Thyroid gland (tissue), 4 donors: Measurements from ENCODE around the gene GSTA3. TPM values are rescaled to one million over a fixed set of nuclear protein-coding genes. Genes with fewer than 3 reads are reported as not detected.
"Not testable (repeated sequence)": the region's sequence is repeated elsewhere in the genome, so short reads cannot be mapped to it uniquely, and the experiment has no call there.

Experiments
- DNase-seq, 2 donors: peaks; one replicate each; pipeline ENCODE4 v3.0.0-alpha.2; 2019
- H3K27ac ChIP-seq, 3 donors: fragments of 200-600 bp; sonication (generic); 1 replicate in 2 of 3; 2 replicates in 1 of 3; pipeline ENCODE4 v1.5.1; 2016 to 2019; ENCODE audit warnings: mild to moderate bottlenecking in 1 of 3, moderate library complexity in 1 of 3
- H3K27me3 ChIP-seq: fragments of 200-600 bp; sonication (generic); one replicate; pipeline ENCODE4 v1.5.1; 2019
- H3K36me3 ChIP-seq, 2 donors: fragments of 200-600 bp; sonication (generic); one replicate each; pipeline ENCODE4 v1.5.1; 2016 to 2019
- H3K4me1 ChIP-seq, 2 donors: fragments of 200-600 bp; sonication (generic); one replicate each; pipeline ENCODE4 v1.5.1; 2017 to 2019
- H3K4me3 ChIP-seq, 3 donors: fragments of 200-600 bp; sonication (generic); replicated peaks in 1 of 3; 1 replicate in 2 of 3; 2 replicates in 1 of 3; pipeline ENCODE4 v1.5.1; 2016; ENCODE audit warnings: mild to moderate bottlenecking in 1 of 3
- H3K9me3 ChIP-seq: fragments of 200-600 bp; sonication (generic); one replicate; pipeline ENCODE4 v1.5.1; 2017
- POLR2A ChIP-seq, 2 donors: fragments of 450-650 bp; IDR thresholded peaks; one replicate each; pipeline ENCODE4 v1.6.1; 2017; ENCODE audit warnings: antibody characterized with exemption in 2 of 2, mild to moderate bottlenecking in 2 of 2, moderate library complexity in 1 of 2
- WGBS, 2 donors: methylation state at CpG; one replicate each; pipeline ENCODE4 v1.1.5; 2017; 5-methylcytosine and 5-hydroxymethylcytosine counted together
- intact Hi-C: fragments of 100-400 bp; cut with DNase I; formaldehyde crosslinking; loops from one replicate; pipeline ENCODE4 v1.15.1; 2023
- total RNA-seq, 4 donors: library from RNA; depleted of rRNA; stranded (reverse); fragments of >200 nt; gene quantifications; one replicate each; pipeline ENCODE4 v1.2.3, GENCODE V29; 2016
- TF ChIP-seq, protein P1 (sequence below), 6 experiments: fragments of 200-600 bp in 3 of 6; fragments of 450-650 bp in 3 of 6; sonication (generic) in 3 of 6; IDR thresholded peaks; one replicate each; pipeline ENCODE4 v1.5.1; 2016 to 2019; ENCODE audit warnings: antibody characterized with exemption in 6 of 6, mild to moderate bottlenecking in 2 of 6, inconsistent platforms in 1 of 6, moderate library complexity in 1 of 6

Gene GSTA3
- total RNA-seq, 4 donors from 2014 or later = not detected

DNA sequence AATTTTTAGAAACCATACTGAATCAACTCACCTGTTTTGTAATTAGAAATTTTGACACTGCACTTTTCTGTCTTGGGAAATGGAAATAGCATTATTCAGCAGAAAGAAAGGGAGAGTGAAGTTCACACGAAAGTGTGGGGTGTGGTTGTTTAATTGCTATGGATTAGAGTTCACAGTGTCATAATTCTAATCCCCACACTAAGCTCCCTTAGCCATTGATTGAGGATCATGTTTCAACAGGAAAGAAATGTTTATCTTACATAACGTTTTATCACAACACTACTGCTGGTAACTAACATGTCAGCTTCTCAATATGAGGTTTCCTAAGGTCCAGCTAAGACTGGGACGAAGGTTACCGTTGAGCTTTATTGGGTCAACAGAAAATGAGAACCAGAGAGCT, 37.5 kb downstream of the GSTA3 start:
- H3K9me3 ChIP-seq = no peaks in the 10 kb centered on the region
- H3K4me1 ChIP-seq = no peaks in the 10 kb centered on the region
- no peak overlapping the region for H3K4me3 ChIP-seq
- no peaks in the 10 kb centered on the region for H3K27me3 ChIP-seq
- intact Hi-C loops = no loop called here
- 63 to 70% methylated on average over 4 of the region's 4 CpGs for WGBS, 2 donors
- TF ChIP-seq, protein P1, sequence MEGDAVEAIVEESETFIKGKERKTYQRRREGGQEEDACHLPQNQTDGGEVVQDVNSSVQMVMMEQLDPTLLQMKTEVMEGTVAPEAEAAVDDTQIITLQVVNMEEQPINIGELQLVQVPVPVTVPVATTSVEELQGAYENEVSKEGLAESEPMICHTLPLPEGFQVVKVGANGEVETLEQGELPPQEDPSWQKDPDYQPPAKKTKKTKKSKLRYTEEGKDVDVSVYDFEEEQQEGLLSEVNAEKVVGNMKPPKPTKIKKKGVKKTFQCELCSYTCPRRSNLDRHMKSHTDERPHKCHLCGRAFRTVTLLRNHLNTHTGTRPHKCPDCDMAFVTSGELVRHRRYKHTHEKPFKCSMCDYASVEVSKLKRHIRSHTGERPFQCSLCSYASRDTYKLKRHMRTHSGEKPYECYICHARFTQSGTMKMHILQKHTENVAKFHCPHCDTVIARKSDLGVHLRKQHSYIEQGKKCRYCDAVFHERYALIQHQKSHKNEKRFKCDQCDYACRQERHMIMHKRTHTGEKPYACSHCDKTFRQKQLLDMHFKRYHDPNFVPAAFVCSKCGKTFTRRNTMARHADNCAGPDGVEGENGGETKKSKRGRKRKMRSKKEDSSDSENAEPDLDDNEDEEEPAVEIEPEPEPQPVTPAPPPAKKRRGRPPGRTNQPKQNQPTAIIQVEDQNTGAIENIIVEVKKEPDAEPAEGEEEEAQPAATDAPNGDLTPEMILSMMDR (IDR thresholded peaks at IDR 0.05) = no peak
- no peak overlapping the region for H3K27ac ChIP-seq
- no peak for DNase-seq
- H3K36me3 ChIP-seq = no peaks in the 10 kb centered on the region

DNA sequence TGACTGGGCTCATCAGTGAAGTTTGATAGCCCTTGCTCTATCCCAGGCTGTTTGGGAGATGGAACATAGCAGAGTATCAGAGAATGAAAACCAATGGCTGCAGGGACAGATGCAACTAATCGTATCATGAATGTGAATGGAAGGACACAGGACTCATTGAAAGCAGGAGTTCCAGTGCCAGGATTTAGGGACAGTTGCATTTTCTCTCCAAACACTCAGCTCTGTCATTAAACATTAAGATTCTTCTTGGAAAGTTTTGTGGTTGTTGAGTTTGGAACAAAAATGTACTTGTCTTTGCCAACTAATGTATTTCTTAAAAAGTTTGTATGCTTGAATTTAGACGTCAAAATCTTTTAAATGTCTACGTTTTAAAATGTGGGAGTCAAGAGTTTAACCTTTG, 37.9 kb downstream of the GSTA3 start:
- H3K27ac ChIP-seq = no peak overlapping the region
- no peaks in the 10 kb centered on the region for H3K4me1 ChIP-seq
- TF ChIP-seq, protein P1 (IDR thresholded peaks at IDR 0.05) = no peak
- no peak for TF ChIP-seq POLR2A (IDR thresholded peaks at IDR 0.05)
- H3K4me3 ChIP-seq = no peak overlapping the region
- DNase-seq = no peak
- 63 to 83% methylated on average over 3 of the region's 3 CpGs for WGBS, 2 donors
- H3K36me3 ChIP-seq = no peaks in the 10 kb centered on the region
- no peaks in the 10 kb centered on the region for H3K9me3 ChIP-seq
- intact Hi-C loops = no loop called here
- no peaks in the 10 kb centered on the region for H3K27me3 ChIP-seq

DNA sequence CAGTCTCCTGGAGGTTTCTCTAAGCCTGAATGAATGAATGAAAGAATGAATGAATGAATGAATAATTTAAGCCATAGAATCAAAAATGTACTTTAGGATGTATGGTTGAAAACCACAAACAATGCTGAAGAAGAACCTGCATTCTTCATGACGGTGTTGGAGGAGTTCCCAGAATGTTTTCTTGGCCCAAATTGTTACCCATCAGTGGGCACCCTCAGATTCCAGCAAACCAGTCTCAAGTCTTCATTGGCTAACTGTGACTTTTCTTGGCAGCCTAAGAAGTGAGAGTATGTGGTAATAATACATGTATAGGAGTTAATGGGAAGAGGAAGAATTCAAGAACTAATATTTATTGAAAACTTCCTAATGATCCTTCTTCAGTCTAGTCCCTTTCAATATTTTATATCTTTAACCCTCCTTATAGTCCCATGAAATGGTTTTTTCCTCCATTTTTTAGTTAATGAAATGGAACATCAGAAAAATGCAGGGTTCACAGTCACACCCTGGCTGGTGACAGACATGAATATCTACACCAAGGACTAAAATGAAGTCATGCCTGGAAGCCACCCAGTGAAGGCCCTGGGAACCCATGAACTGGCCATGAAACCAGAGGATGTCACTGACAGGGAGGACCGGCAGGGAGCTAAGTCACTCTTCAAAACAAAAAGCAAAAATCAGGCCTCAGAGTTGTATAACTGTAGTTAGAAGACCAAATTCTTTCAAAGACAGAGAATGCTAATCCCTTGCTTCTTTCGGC, 39.0 kb downstream of the GSTA3 start:
- intact Hi-C loops, H3K4me3 ChIP-seq: not testable (repeated sequence)
- WGBS, 2 donors = 69 to 73% methylated on average over 3 of the region's 3 CpGs

DNA sequence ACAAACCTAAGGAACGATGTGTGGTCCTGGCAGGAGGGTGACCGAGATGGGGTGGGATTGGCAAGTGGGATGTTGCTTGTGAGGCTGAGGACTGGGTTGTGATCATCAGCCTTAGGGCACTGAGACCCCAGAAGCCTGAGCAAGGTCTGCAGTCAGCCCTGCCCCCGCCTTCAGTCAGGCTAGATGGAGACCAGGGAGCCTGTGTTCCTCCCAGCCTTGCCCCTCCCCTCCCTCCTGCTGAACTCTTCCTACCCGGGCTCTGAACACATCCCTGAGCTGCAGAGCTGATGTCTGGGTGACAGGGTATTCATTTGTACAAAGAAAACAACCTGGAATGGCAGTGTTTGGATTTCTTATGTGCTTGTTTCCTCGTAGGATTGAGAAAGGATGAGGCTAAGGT, 40.6 kb downstream of the GSTA3 start:
- DNase-seq, H3K4me3 ChIP-seq, H3K4me1 ChIP-seq, intact Hi-C loops, H3K27ac ChIP-seq, H3K36me3 ChIP-seq, H3K27me3 ChIP-seq, H3K9me3 ChIP-seq: not testable (repeated sequence)
- 67 to 70% methylated on average over 5 of the region's 5 CpGs for WGBS, 2 donors

More for the DNA sequence above, 39.0 kb downstream of the GSTA3 start:
- H3K27me3 ChIP-seq, H3K9me3 ChIP-seq, H3K4me1 ChIP-seq, DNase-seq, H3K36me3 ChIP-seq, H3K27ac ChIP-seq: not testable (repeated sequence)

DNA sequence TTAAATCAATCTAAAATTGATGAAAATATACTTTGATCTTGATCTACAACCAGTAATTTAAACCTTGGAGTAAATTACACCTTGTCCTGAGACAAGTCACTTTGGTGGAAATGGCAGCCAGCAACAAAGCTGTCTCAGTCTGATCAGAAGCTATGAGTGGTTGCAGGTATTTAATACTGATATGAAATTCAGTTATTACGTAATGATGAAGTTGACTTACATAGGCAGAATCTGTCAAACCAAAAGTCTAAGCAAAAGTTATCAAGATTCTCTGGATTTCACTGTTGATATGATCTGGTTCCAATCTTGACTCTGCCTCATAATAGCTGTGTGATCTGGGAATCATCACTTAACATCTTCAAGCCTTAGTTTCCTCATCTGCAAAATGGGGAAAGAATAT, 41.3 kb downstream of the GSTA3 start:
- Histone ChIP-seq H3K36me3 (no peaks in the 10 kb centered on the region), H3K27ac (no peak overlapping the region), H3K27me3 (no peaks in the 10 kb centered on the region), H3K9me3 (no peaks in the 10 kb centered on the region), H3K4me1 (no peaks in the 10 kb centered on the region), H3K4me3 (no peak overlapping the region)
- 97% methylated on average over 1 of the region's 1 CpG for WGBS, 2 donors
- intact Hi-C loops = no loop called here
- no peak for DNase-seq
- TF ChIP-seq, protein P1 (IDR thresholded peaks at IDR 0.05) = no peak
- TF ChIP-seq POLR2A (IDR thresholded peaks at IDR 0.05) = no peak

DNA sequence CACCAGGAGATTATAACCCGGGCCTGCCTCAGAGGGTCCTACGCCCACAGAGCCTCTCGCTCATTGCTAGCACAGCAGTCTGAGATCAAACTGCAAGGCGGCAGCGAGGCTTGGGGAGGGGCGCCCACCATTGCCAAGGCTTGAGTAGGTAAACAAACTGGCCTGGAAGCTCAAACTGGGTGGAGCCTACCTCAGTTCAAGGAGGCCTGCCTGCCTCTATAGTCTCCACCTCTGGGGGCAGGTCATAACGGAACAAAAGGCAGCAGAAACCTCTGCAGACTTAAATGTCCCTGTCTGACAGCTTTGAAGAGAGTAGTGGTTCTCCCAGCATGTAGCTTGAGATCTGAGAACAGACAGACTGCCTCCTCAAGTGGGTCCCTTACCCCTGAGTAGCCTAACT, 48.3 kb downstream of the GSTA3 start:
- H3K9me3 ChIP-seq, H3K36me3 ChIP-seq, DNase-seq, H3K27me3 ChIP-seq, H3K4me1 ChIP-seq, H3K4me3 ChIP-seq, intact Hi-C loops, H3K27ac ChIP-seq: not testable (repeated sequence)
- 76 to 81% methylated on average over 3 to 6 of the region's 7 CpGs for WGBS, 2 donors
